B cell (primary cell): ENCODE results near the gene PTPN20. TPM values are rescaled to one million over a fixed set of nuclear protein-coding genes. Genes with fewer than 3 reads are reported as not detected.

ENCODE experiments used
- ATAC-seq: fragments of 200-7000 bp; cut with Tn5 transposase; one replicate; pipeline ENCODE4 v1.10.0; 2021; ENCODE audit warnings: low read depth, mild to moderate bottlenecking, moderate number of reproducible peaks, moderate library complexity
- CTCF ChIA-PET: fragments of 350-600 bp; sonication (Branson Sonifier 250); formaldehyde crosslinking; loops from one replicate; lab custom pipeline; 2021; ENCODE audit warnings: antibody characterized with exemption, inconsistent platforms; lab: Charles Lee
- POLR2A ChIA-PET: fragments of 350-600 bp; sonication (Branson Sonifier 250); formaldehyde crosslinking; loops from one replicate; lab custom pipeline; 2021; ENCODE audit warnings: antibody characterized with exemption; lab: Charles Lee
- DNase-seq: peaks from one replicate; pipeline ENCODE4 v3.0.0; 2013
- H2AFZ ChIP-seq: 2 replicates; pipeline ENCODE4 v1.6.1; 2012; ENCODE audit warnings: mild to moderate bottlenecking, low read depth, low read length; ENCODE audit not compliant: insufficient read depth, poor library complexity, severe bottlenecking
- H3K27ac ChIP-seq, 2 donors: 1 replicate in 1 of 2; 2 replicates in 1 of 2; pipeline ENCODE4 v1.5.1; 2012 to 2013; ENCODE audit warnings: low read length in 2 of 2, mild to moderate bottlenecking in 2 of 2, moderate library complexity in 1 of 2
- H3K27me3 ChIP-seq, 4 experiments: fragments of 200-600 bp in 1 of 4; sonication (generic) in 1 of 4; replicated peaks in 1 of 4; 1 replicate in 2 of 4; 2 replicates in 2 of 4; pipeline versions ENCODE4 v1.6.1 to v1.7.0; 2013 to 2016; ENCODE audit warnings: low read length in 3 of 4, mild to moderate bottlenecking in 2 of 4, mixed read lengths in 1 of 4, moderate library complexity in 1 of 4; ENCODE audit not compliant: insufficient read depth in 4 of 4, control insufficient read depth in 3 of 4; ENCODE audit errors: control extremely low read depth in 1 of 4
- H3K36me3 ChIP-seq, 2 experiments: replicated peaks in 1 of 2; 1 replicate in 1 of 2; 2 replicates in 1 of 2; pipeline versions ENCODE4 v1.6.1 to v1.7.1; 2013; ENCODE audit warnings: low read length in 1 of 2; ENCODE audit not compliant: insufficient read depth in 2 of 2, control insufficient read depth in 1 of 2; ENCODE audit errors: control extremely low read depth in 1 of 2, extremely low read depth in 1 of 2
- H3K4me1 ChIP-seq, 2 donors: fragments of 200-600 bp in 1 of 2; sonication (generic) in 1 of 2; 1 replicate in 1 of 2; 2 replicates in 1 of 2; pipeline versions ENCODE4 v1.5.1 to v1.6.1; 2013 to 2017; ENCODE audit warnings: low read length in 2 of 2; ENCODE audit not compliant: control insufficient read depth in 2 of 2, insufficient read depth in 2 of 2
- H3K4me2 ChIP-seq: replicated peaks from 2 replicates; pipeline ENCODE3; 2012; ENCODE audit warnings: mild to moderate bottlenecking, low read depth, low read length; ENCODE audit not compliant: poor library complexity, severe bottlenecking
- H3K4me3 ChIP-seq, 5 experiments: fragments of 200-600 bp in 1 of 5; sonication (generic) in 1 of 5; 1 replicate in 3 of 5; 2 replicates in 2 of 5; pipeline versions ENCODE4 v1.5.1 to v1.7.0; 2011 to 2016; ENCODE audit warnings: low read length in 4 of 5, mild to moderate bottlenecking in 4 of 5, low read depth in 2 of 5, control low read depth in 1 of 5, moderate library complexity in 1 of 5; ENCODE audit not compliant: insufficient read depth in 1 of 5; ENCODE audit errors: control extremely low read depth in 1 of 5, extremely low read depth in 1 of 5
- H3K79me2 ChIP-seq: fragments of 200-600 bp; sonication (generic); one replicate; pipeline ENCODE4 v1.6.0; 2016; ENCODE audit warnings: low read length; ENCODE audit not compliant: control insufficient read depth, insufficient read depth
- H3K9ac ChIP-seq: fragments of 200-600 bp; sonication (generic); 2 replicates; pipeline ENCODE4 v1.6.1; 2017; ENCODE audit warnings: mild to moderate bottlenecking, low read length, moderate library complexity
- H3K9me3 ChIP-seq, 3 donors: one replicate each; pipeline versions ENCODE4 v1.6.1 to v1.7.1; 2013; ENCODE audit warnings: low read length in 2 of 3; ENCODE audit not compliant: control insufficient read depth in 2 of 3, insufficient read depth in 1 of 3; ENCODE audit errors: control extremely low read depth in 1 of 3
- H4K20me1 ChIP-seq: 2 replicates; pipeline ENCODE4 v1.6.0; 2012; ENCODE audit warnings: mild to moderate bottlenecking, low read length; ENCODE audit not compliant: insufficient read depth, control insufficient read depth, poor library complexity, severe bottlenecking
- H3K27ac Mint-ChIP-seq: one replicate; pipeline ENCODE4 v1.8.0; 2021; ENCODE audit warnings: mixed read lengths
- H3K27me3 Mint-ChIP-seq: one replicate; pipeline ENCODE4 v1.8.0; 2021; ENCODE audit warnings: mixed read lengths
- H3K4me1 Mint-ChIP-seq: one replicate; pipeline ENCODE4 v1.8.0; 2021; ENCODE audit warnings: mixed read lengths
- H3K4me3 Mint-ChIP-seq: one replicate; pipeline ENCODE4 v1.8.0; 2021; ENCODE audit warnings: mixed read lengths
- H3K9me3 Mint-ChIP-seq: one replicate; pipeline ENCODE4 v1.8.0; 2022; ENCODE audit warnings: mixed read lengths; ENCODE audit not compliant: insufficient read depth
- CTCF ChIP-seq: fragments of 200-600 bp; IDR thresholded peaks from one replicate; pipeline ENCODE4 v1.8.0; 2022; ENCODE audit warnings: antibody characterized with exemption, mild to moderate bottlenecking
- EZH2 ChIP-seq: IDR thresholded peaks from 2 replicates; pipeline ENCODE4 v1.6.1; 2012; ENCODE audit warnings: borderline replicate concordance, low read depth, mild to moderate bottlenecking, moderate library complexity, low read length; ENCODE audit not compliant: insufficient read depth, poor library complexity, severe bottlenecking
- WGBS: methylation state at CpG from one replicate; pipeline ENCODE4 v1.1.5; 2013; ENCODE audit warnings: missing lambda C conversion rate; ENCODE audit not compliant: insufficient coverage; 5-methylcytosine and 5-hydroxymethylcytosine counted together
- intact Hi-C: fragments of 100-400 bp; cut with micrococcal nuclease; formaldehyde crosslinking; loops from one replicate; pipeline ENCODE4 v1.10.0; 2022
- polyA plus RNA-seq: library from polyadenylated mRNA; depleted of rRNA; stranded (reverse); fragments of >200 nt; gene quantifications from 2 replicates; pipeline ENCODE4 v1.2.3, GENCODE V29; 2012
- total RNA-seq, 2 donors: library from RNA; stranded (reverse); fragments of 120-200 nt in 1 of 2; gene quantifications; 1 replicate in 1 of 2; 2 replicates in 1 of 2; pipeline versions ENCODE4 v1.2.3 to v1.2.4, GENCODE V29; 2013 to 2022

Gene PTPN20
- total and polyA plus RNA-seq, 2 donors (not counting 1 experiment from before 2014, with no cell fraction given) = 0.24 to 4.2 TPM

- no peak overlapping the region for H3K4me3 Mint-ChIP-seq
Observed at GRCh38 chr10:47019155-47020145, 108.2 kb downstream of the PTPN20 start.

More at GRCh38 chr10:47019155-47020145, 108.2 kb downstream of the PTPN20 start:
- Histone ChIP-seq H2AFZ (no peak overlapping the region), H3K9ac (no peak overlapping the region), H3K9me3 (no peaks in the 10 kb centered on the region), H3K4me1 (no peaks in the 10 kb centered on the region), H3K79me2 (no peaks in the 10 kb centered on the region), H3K27me3 (no peaks in the 10 kb centered on the region), H3K4me2 (no peak overlapping the region), H3K27ac (no peak overlapping the region), H4K20me1 (no peaks in the 10 kb centered on the region), H3K36me3 (no peaks in the 10 kb centered on the region), H3K4me3 (no peak overlapping the region)
- POLR2A ChIA-PET = no interaction called here
- Mint-ChIP-seq H3K4me1 (no peaks in the 10 kb centered on the region), H3K9me3 (no peaks in the 10 kb centered on the region), H3K27ac (no peak overlapping the region), H3K27me3 (peaks cover 5% of the 10 kb centered on the region)
- CTCF ChIA-PET = interaction anchor here (1.3 kb wide), 1 partner anchor 294 kb away, joined by 4 read pairs; no protein-coding TSS in a partner anchor
- ATAC-seq (no peak), DNase-seq (no peak)
- 74% methylated on average over 5 of the region's 8 CpGs for WGBS
- no peak for TF ChIP-seq EZH2
- TF ChIP-seq CTCF = no peak
- intact Hi-C loops = no loop called here
